CD4-positive, CD25-positive, alpha-beta regulatory T cell (primary cell): Measurements from ENCODE around the gene F12. TPM values are rescaled to one million over a fixed set of nuclear protein-coding genes. Genes with fewer than 3 reads are reported as not detected.

ENCODE experiments used
- ATAC-seq, 2 donors: fragments of 150-1000 bp; cut with Tn5 transposase; one replicate each; pipeline ENCODE4 v1.10.0; 2021; ENCODE audit warnings: low read depth in 2 of 2, moderate number of reproducible peaks in 2 of 2, moderate library complexity in 1 of 2
- DNase-seq, 3 donors: peaks; one replicate each; pipeline versions ENCODE4 v3.0.0 to v3.0.0-alpha.2; 2012 to 2022; ENCODE audit warnings: mixed read lengths in 1 of 3
- H3K27ac ChIP-seq: one replicate; pipeline ENCODE4 v1.7.0; 2013; ENCODE audit warnings: mild to moderate bottlenecking, low read length; ENCODE audit not compliant: insufficient read depth, poor library complexity, severe bottlenecking
- H3K27me3 ChIP-seq: one replicate; pipeline ENCODE4 v1.7.0; 2013; ENCODE audit warnings: low read length; ENCODE audit not compliant: control insufficient read depth, insufficient read depth
- H3K36me3 ChIP-seq: one replicate; pipeline ENCODE4 v1.7.0; 2013; ENCODE audit warnings: mild to moderate bottlenecking, low read length, moderate library complexity; ENCODE audit not compliant: control insufficient read depth, insufficient read depth
- H3K4me1 ChIP-seq: 2 replicates; pipeline ENCODE4 v1.7.0; 2013; ENCODE audit warnings: mild to moderate bottlenecking, low read length; ENCODE audit not compliant: insufficient read depth, control insufficient read depth, poor library complexity, severe bottlenecking
- H3K4me3 ChIP-seq: one replicate; pipeline ENCODE4 v1.7.0; 2013; ENCODE audit warnings: low read depth, mild to moderate bottlenecking, low read length, moderate library complexity
- H3K9me3 ChIP-seq, 2 experiments: 1 replicate in 1 of 2; 2 replicates in 1 of 2; pipeline ENCODE4 v1.7.0; 2013; ENCODE audit warnings: low read length in 2 of 2, mild to moderate bottlenecking in 1 of 2, moderate library complexity in 1 of 2; ENCODE audit not compliant: control insufficient read depth in 2 of 2
- H3K27ac Mint-ChIP-seq, 3 donors: one replicate each; pipeline ENCODE4 v1.8.0; 2020 to 2022; ENCODE audit warnings: mild to moderate bottlenecking in 3 of 3, mixed read lengths in 3 of 3, moderate library complexity in 2 of 3
- H3K27me3 Mint-ChIP-seq: one replicate; pipeline ENCODE4 v1.8.0; 2022; ENCODE audit warnings: mild to moderate bottlenecking, mixed read lengths
- H3K36me3 Mint-ChIP-seq: one replicate; pipeline ENCODE4 v1.8.0; 2020; ENCODE audit warnings: mixed read lengths
- H3K4me1 Mint-ChIP-seq, 4 donors: one replicate each; pipeline ENCODE4 v1.8.0; 2020 to 2022; ENCODE audit warnings: mixed read lengths in 4 of 4, mild to moderate bottlenecking in 1 of 4
- H3K4me3 Mint-ChIP-seq, 4 donors: one replicate each; pipeline ENCODE4 v1.8.0; 2020 to 2022; ENCODE audit warnings: mild to moderate bottlenecking in 4 of 4, mixed read lengths in 4 of 4, moderate library complexity in 3 of 4
- H3K9me3 Mint-ChIP-seq, 7 donors: one replicate each; pipeline ENCODE4 v1.8.0; 2020 to 2022; ENCODE audit warnings: mixed read lengths in 7 of 7, mild to moderate bottlenecking in 3 of 7, moderate library complexity in 2 of 7
- polyA plus RNA-seq, 4 donors: library from polyadenylated mRNA; unstranded; fragments of 300-500 nt; fragmentation: Illumina TruSeq; gene quantifications; one replicate each; pipeline ENCODE4 v1.2.3, GENCODE V29; 2021
- total RNA-seq: library from RNA; stranded (reverse); gene quantifications from one replicate; pipeline ENCODE4 v1.2.3, GENCODE V29; 2022

The F12 gene
- total and polyA plus RNA-seq, 5 donors from 2014 or later: 0.16 to 0.94 (median 0.27) TPM; not detected in 1

DNA sequence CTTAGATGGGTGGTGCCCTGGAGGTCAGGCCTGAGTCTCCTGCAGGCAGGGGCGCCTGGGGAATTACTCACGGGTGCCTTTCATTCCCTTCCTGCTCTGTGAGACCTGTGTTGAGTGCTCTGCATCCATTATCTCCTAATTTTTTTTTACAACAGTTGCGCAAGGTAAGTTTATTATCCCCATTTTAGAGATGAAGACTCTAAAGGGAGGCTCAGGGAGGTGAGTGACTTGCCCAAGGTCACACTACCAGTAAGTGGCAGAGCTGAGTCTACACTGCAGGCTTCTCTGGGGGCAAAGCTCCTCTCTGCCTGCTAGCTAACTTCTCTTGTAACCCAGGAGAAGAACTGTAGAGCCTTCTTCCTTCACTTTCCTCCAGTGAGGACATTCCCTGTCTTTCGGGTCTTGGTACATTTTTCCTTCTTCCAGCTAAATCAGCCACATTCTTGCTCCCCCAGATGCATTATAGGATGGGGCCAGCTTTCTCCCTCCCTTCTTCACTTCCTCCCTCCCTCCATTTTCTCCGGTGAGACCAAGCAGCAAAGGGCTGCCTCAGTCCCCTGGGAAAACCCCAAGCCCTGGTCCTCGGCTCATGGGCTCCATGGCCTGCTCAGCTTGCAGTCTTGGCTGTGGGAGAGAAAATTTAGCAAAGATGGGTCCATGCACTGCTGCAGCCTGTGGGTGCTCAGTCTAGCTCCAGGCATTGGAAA, 39.0 kb upstream of the F12 start:
- Mint-ChIP-seq H3K36me3 (peaks cover 4% of the 10 kb centered on the region), H3K4me1 (peaks cover 0 to 59% (median 43%) of the 10 kb centered on the region in 4 donors), H3K9me3 (no peaks in the 10 kb centered on the region), H3K27ac (peak overlapping the region in 2 of 3 donors; percentile 85 to 92), H3K4me3 (peak overlapping the region; percentile 78 to 97 (median 86)), H3K27me3 (peaks cover 12% of the 10 kb centered on the region)
- Histone ChIP-seq H3K9me3 (no peaks in the 10 kb centered on the region), H3K27me3 (no peaks in the 10 kb centered on the region), H3K4me1 (peaks cover 51% of the 10 kb centered on the region), H3K27ac (no peak overlapping the region), H3K4me3 (no peak overlapping the region), H3K36me3 (no peaks in the 10 kb centered on the region)
- DNase-seq (no peak), ATAC-seq (no peak)

DNA sequence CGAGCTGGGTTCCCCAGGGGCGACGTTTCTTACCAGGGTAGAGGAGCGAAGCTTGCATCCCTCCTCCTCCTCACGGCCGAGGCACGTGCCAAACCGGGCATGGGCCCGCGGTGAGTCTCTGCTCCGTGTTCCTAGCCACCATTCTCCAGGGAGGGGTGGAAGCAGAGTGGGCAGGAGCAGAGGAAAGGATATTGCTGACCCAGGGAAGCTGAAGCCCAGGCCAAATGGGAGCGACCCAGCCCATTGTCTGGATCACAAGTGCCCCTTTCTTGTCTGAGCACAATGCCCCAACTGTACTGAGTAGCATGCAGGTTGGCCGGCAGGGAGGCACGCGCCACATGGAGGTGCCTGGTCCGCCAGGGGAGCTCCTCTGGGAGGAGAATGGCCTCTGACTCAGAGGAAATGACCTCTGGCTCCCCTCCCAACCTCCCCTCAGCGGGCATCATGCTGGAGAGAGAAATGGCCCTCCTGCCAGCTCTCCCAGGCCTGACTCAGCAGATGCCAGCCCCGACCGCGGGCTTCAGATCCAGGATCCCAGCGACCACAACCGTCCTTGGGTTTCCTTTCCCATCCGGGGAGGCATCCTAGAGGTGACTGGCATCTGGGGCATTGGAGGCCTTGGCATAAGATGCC, 38.4 kb upstream of the F12 start:
- Mint-ChIP-seq H3K4me1 (peaks cover 0 to 57% (median 37%) of the 10 kb centered on the region in 4 donors), H3K9me3 (no peaks in the 10 kb centered on the region), H3K27me3 (peaks cover 10% of the 10 kb centered on the region), H3K36me3 (peaks cover 4% of the 10 kb centered on the region), H3K4me3 (peak overlapping the region; percentile 78 to 97 (median 86)), H3K27ac (peak overlapping the region in 2 of 3 donors; percentile 49 to 92)
- Histone ChIP-seq H3K4me3 (no peak overlapping the region), H3K4me1 (peaks cover 52% of the 10 kb centered on the region), H3K9me3 (no peaks in the 10 kb centered on the region), H3K27me3 (no peaks in the 10 kb centered on the region), H3K27ac (peak overlapping the region; percentile 47), H3K36me3 (no peaks in the 10 kb centered on the region)
- DNase-seq (no peak), ATAC-seq (no peak)

DNA sequence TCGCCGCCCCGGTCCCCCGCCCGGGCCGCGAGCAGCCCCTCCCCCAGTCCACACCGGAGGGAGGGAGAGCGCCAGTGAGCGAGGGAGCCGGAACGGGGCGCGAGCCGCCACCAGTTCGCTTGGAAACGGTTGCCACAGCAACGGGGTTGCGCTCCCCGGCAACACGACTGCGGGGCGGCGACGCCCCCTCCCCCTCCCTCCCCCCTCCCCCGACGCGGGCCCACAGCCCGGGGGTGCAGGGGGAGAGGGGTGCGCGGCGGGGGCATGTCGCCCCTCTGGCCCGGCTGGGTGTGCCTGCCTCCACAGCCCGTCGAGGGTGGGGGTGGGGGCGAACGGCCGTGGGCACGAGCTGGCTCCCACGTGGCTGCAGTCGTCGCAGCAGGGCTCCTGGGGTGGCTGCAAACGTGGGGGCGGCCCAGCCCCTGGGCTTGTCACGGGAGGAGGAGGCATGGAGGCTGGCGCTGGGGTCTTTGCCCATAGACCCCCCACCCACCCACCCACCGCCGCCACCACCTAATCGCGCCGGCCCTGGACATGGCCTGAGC, 37.8 kb upstream of the F12 start:
- peak; percentile 19 to 35 for ATAC-seq
- Histone ChIP-seq H3K27me3 (no peaks in the 10 kb centered on the region), H3K4me3 (no peak overlapping the region)

DNA sequence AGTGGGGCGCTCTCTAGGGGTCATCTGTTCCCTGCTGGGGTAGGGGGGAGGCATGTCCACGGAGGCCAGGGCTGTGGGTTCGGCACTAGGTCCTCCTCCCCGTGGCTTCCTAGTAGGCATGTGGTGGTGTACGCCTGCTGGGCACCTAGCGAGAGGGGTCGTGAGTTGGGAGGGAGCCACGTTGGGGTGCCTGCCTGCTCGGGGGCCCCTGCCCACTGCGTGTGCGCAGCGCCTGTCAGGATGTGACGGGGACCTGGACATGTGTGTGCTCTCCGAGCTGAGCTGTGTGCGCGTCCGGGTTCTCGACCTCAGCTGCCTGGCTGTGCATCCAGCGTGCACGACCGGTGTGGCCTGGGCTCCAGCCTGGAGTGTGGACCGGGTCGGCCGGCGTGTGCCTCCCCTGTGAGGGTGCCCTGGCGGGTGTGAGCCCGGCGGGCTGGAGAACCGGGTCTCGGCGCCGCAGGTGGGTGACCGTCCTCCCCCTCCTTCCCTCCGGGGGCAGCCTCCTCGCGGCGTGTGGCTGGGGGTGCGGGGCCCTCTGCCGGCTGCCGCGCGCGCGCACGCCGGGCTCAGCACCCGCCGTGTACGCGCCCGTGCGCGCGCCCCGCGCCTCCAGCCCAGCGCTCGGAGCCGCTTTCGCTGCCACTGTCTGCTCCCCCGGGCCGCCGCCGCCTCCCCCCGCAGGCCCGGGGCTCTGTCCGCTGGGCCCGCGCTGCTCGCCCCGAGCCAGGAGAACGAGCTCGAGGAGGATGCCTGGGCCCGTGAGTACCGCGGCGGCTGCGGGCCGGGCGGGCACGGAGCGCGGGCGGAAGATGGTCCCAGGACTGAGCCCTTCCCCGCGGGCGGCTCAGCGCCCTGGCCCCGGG, 37.1 kb upstream of the F12 start, which contains the start of gene PRR7:
Gene PRR7, plus strand, starts transcription at position 615 of the 866 bp plus-strand sequence. CDS start 8,254 bp downstream, outside the sequence.
- peaks cover 0 to 61% (median 33%) of the 10 kb centered on the region in 4 donors for H3K4me1 Mint-ChIP-seq
- peak; percentile 66 to 67 for ATAC-seq

More for the DNA sequence above, 37.8 kb upstream of the F12 start:
- no peaks in the 10 kb centered on the region for H3K9me3 ChIP-seq
- peak overlapping the region; percentile 91 for H3K27ac ChIP-seq
- H3K4me1 ChIP-seq: peaks cover 52% of the 10 kb centered on the region
- H3K36me3 Mint-ChIP-seq: peaks cover 4% of the 10 kb centered on the region
- DNase-seq: peak; percentile 64 to 80 (median 75)
- H3K4me3 Mint-ChIP-seq: peak overlapping the region in 2 of 4 donors; percentile 46 to 97
- peaks cover under 1% of the 10 kb centered on the region for H3K36me3 ChIP-seq
- peaks cover 0 to 60% (median 35%) of the 10 kb centered on the region in 4 donors for H3K4me1 Mint-ChIP-seq
- H3K9me3 Mint-ChIP-seq: no peaks in the 10 kb centered on the region
- H3K27ac Mint-ChIP-seq: no peak overlapping the region
- H3K27me3 Mint-ChIP-seq: peaks cover 10% of the 10 kb centered on the region

DNA sequence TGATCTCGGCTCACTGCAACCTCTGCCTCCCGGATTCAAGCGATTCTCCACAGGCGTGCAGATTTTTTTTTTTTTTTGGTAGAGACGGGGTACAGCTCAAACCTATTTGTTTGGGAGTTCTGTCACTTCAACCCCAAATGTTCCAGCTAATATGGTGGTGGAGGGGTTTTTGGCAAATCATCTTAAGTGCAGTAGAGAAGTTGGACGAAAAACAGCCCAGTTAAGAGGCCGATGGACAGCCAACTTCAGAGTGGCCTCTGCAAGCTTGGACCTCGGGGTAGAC, 36.5 kb upstream of the F12 start:
- Mint-ChIP-seq H3K4me1 (peaks cover 0 to 63% (median 33%) of the 10 kb centered on the region in 4 donors), H3K27me3 (peaks cover 10% of the 10 kb centered on the region), H3K36me3 (peaks cover 3% of the 10 kb centered on the region), H3K27ac (peak overlapping the region; percentile 87 to 97 (median 91)), H3K9me3 (no peaks in the 10 kb centered on the region), H3K4me3 (peak overlapping the region; percentile 50 to 92 (median 89))
- H3K4me1 ChIP-seq: peaks cover 58% of the 10 kb centered on the region
- no peaks in the 10 kb centered on the region for H3K27me3 ChIP-seq
- peak overlapping the region; percentile 91 for H3K27ac ChIP-seq
- H3K4me3 ChIP-seq: peak overlapping the region; percentile 55
- no peak for DNase-seq
- peaks cover 13% of the 10 kb centered on the region for H3K36me3 ChIP-seq
- H3K9me3 ChIP-seq: no peaks in the 10 kb centered on the region
- ATAC-seq: no peak

More for the DNA sequence above, 37.1 kb upstream of the F12 start, which contains the start of gene PRR7:
- Histone ChIP-seq H3K27ac (peak within 1 kb of the TSS; percentile 91), H3K4me3 (peak within 1 kb of the TSS; percentile 55), H3K4me1 (peaks cover 53% of the 10 kb centered on the region), H3K36me3 (peaks cover 7% of the 10 kb centered on the region), H3K27me3 (no peaks in the 10 kb centered on the region), H3K9me3 (no peaks in the 10 kb centered on the region)
- DNase-seq: peak; percentile 59 to 82 (median 82)
- Mint-ChIP-seq H3K27ac (peak within 1 kb of the TSS; percentile 87 to 97 (median 91)), H3K36me3 (peaks cover 3% of the 10 kb centered on the region), H3K9me3 (no peaks in the 10 kb centered on the region), H3K27me3 (peaks cover 10% of the 10 kb centered on the region), H3K4me3 (peak within 1 kb of the TSS; percentile 87 to 97 (median 92))

DNA sequence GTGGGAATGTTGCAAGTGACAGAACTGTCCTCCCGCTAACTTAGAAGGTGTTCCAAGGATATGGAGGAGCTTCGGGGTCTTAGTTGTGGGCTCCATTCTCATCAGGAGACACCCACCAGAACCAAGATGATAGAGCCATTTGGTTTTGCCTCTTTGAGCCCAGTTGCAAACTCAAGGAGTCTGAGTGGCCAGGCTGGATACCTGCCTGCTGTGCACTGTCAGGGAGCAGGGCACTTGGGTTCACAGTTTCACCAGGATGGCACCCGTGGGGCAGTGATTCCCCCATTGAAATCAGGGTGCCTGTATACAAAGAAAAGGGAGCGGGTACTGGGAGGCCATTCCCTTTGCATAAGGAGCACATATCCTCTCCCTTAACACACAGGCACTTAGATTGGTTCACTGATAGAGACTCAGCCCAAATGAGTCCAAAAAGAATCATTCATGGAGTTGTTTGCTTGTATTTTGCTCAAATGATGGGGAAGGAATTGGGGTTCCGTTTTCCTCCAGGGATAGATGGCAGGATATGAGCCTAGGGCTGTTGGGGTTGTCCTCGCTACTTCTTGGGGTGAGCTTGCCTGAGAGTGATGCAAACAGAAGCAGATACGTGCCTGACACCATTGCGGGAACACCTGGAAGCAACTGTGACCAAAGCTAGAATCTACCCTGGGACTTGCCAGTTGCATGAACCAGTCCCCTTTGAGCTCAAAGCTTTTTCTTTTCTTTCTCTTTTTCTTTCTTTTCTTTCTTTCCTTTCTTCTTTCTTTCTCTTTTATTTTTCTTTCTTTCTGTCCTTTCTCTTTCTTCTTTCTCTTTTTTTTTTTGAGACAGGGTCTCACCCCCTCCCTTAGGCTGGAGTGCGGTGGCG, 35.9 kb upstream of the F12 start:
- Histone ChIP-seq H3K4me3 (peak overlapping the region; percentile 55), H3K27me3 (no peaks in the 10 kb centered on the region)
- peak overlapping the region; percentile 87 to 97 (median 91) for H3K27ac Mint-ChIP-seq

More for the DNA sequence above, 35.9 kb upstream of the F12 start:
- peaks cover 2 to 65% (median 36%) of the 10 kb centered on the region in 4 donors for H3K4me1 Mint-ChIP-seq
- H3K36me3 ChIP-seq: peaks cover 14% of the 10 kb centered on the region
- no peaks in the 10 kb centered on the region for H3K9me3 Mint-ChIP-seq
- H3K27me3 Mint-ChIP-seq: peaks cover 10% of the 10 kb centered on the region
- H3K4me1 ChIP-seq: peaks cover 64% of the 10 kb centered on the region
- H3K36me3 Mint-ChIP-seq: peaks cover 5% of the 10 kb centered on the region
- peak overlapping the region; percentile 91 for H3K27ac ChIP-seq
- ATAC-seq (no peak), DNase-seq (peak in 2 of 3 donors; percentile 36 to 45)
- H3K9me3 ChIP-seq: no peaks in the 10 kb centered on the region
- peak overlapping the region; percentile 50 to 92 (median 89) for H3K4me3 Mint-ChIP-seq
